GM12864 (cell line): Measurements from ENCODE around the gene TM9SF3.

Experiments used
- DNase-seq: peaks from one replicate; pipeline ENCODE4 v3.0.0-alpha.2; 2011; ENCODE audit warnings: low read depth
- H3K4me3 ChIP-seq: 2 replicates; pipeline ENCODE4 v1.5.1; 2011; ENCODE audit warnings: mild to moderate bottlenecking, low read depth, low read length, control low read depth
- CTCF ChIP-seq: IDR thresholded peaks from 2 replicates; pipeline ENCODE4 v1.5.1; 2011; ENCODE audit warnings: low read depth, mild to moderate bottlenecking, moderate library complexity, low read length, control low read depth, inconsistent platforms; ENCODE audit errors: missing control alignments

The TM9SF3 gene

GRCh38 chr10:96513305-96513697 lies 73.5 kb downstream of the TM9SF3 start:
- DNase-seq: no peak
- TF ChIP-seq CTCF: no peak
- H3K4me3 ChIP-seq: peak overlapping the region; percentile 48

GRCh38 chr10:96512524-96513304 lies 74.1 kb downstream of the TM9SF3 start:
- no peak for TF ChIP-seq CTCF
- DNase-seq: no peak
- peak overlapping the region; percentile 48 for H3K4me3 ChIP-seq

GRCh38 chr10:96511044-96511945 lies 75.5 kb downstream of the TM9SF3 start:
- TF ChIP-seq CTCF: peak; percentile 73
- no peak overlapping the region for H3K4me3 ChIP-seq
- DNase-seq: no peak

GRCh38 chr10:96509017-96509641 lies 77.7 kb downstream of the TM9SF3 start:
- H3K4me3 ChIP-seq: no peak overlapping the region
- no peak for TF ChIP-seq CTCF
- DNase-seq: no peak

GRCh38 chr10:96507044-96507443 lies 79.8 kb downstream of the TM9SF3 start:
- no peak for DNase-seq
- H3K4me3 ChIP-seq: no peak overlapping the region
- no peak for TF ChIP-seq CTCF

- DNase-seq: no peak
- H3K4me3 ChIP-seq: no peak overlapping the region
- TF ChIP-seq CTCF: no peak
Measured at GRCh38 chr10:96505150-96506136, 81.4 kb downstream of the TM9SF3 start.
